ENCODE measurements around the gene OMA1. TPM values are rescaled to one million over a fixed set of nuclear protein-coding genes. Genes with fewer than 3 reads are reported as not detected.

OMA1 gene
- total and polyA plus RNA-seq, 10 of the 15 experiments (the other 5 are each of a cell fraction or from before 2014, with no cell fraction given) = 23.6 to 67.1 (median 47.1) TPM

DNA sequence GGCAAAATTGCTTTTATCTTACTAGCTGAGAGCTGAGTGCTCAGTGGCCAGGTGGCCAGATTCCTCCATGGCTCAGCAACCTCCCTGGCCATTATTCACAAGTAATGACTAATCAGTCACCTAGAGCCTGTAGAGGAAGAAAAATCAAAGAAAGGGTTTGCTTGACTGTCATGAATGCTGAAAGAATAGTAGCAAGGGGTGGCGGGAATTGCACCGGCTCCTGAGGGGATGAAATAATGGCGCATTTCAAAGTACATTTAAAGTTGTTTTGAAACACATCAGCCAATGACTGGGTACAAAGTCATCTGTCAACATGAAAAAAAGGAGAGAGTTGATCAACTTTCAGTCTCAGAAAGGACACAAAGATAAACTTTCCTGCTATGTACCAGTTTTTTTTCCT is 99.5 kb downstream of the OMA1 start (continued):
- no peak for TF ChIP-seq BCLAF1 (IDR thresholded peaks at IDR 0.05)
- TF ChIP-seq HCFC1 (IDR thresholded peaks at IDR 0.05; ENCODE audit: low read length) = no peak
- TF ChIP-seq HDAC2 (IDR thresholded peaks at IDR 0.05) = no peak
- no peak for TF ChIP-seq NFYA (IDR thresholded peaks at IDR 0.05; ENCODE audit: borderline replicate concordance, low read depth, low read length)
- TF ChIP-seq RFX5 (IDR thresholded peaks at IDR 0.05; ENCODE audit: low read depth, low read length) = no peak
- TF ChIP-seq RB1 (IDR thresholded peaks at IDR 0.05; ENCODE audit: borderline replicate concordance) = no peak
- TF ChIP-seq EED (IDR thresholded peaks at IDR 0.05; ENCODE audit: low read depth) = no peak

GRCh38 chr1:58446368-58446767 is 100.2 kb downstream of the OMA1 start:
- Histone ChIP-seq H3K4me2 (ENCODE audit: control insufficient read depth, insufficient read depth) (no peak overlapping the region), H3K4me3 (no peak overlapping the region), H3K4me1 (ENCODE audit: control insufficient read depth, insufficient read depth, low read length) (no peaks in the 10 kb centered on the region), H3K27me3 (replicated peaks in 1 of 2; ENCODE audit: control insufficient read depth in 2 of 2, insufficient read depth in 2 of 2, low read length in 1 of 2) (no peaks in the 10 kb centered on the region), H3K27ac (ENCODE audit: control insufficient read depth, insufficient read depth) (no peak overlapping the region), H3K9me3 (replicated peaks; ENCODE audit: control insufficient read depth, insufficient read depth, low read length) (no peaks in the 10 kb centered on the region), H3K9ac (ENCODE audit: control insufficient read depth, insufficient read depth, low read length) (no peak overlapping the region), H4K20me1 (ENCODE audit: control insufficient read depth, insufficient read depth) (no peaks in the 10 kb centered on the region), H3K79me2 (ENCODE audit: control insufficient read depth, insufficient read depth, low read length) (no peaks in the 10 kb centered on the region), H2AFZ (ENCODE audit: control insufficient read depth, low read depth, low read length) (no peak overlapping the region), H3K36me3 (ENCODE audit: control insufficient read depth in 2 of 2, insufficient read depth in 2 of 2, low read length in 1 of 2) (no peaks in the 10 kb centered on the region)
- no peak for FAIRE-seq
- in situ Hi-C loops (cut with MboI) (no loop called here), intact Hi-C loops (cut with micrococcal nuclease; ENCODE audit: unreplicated experiment) (no loop called here)
- no peak for ATAC-seq
- ChIA-PET RAD21 (ENCODE audit: unreplicated experiment) (no interaction called here), CTCF (interaction anchor here (0.6 kb wide), 1 partner anchor 1502 kb away, joined by 3 read pairs; no protein-coding TSS in a partner anchor), SMC1A (ENCODE audit: uncharacterized antibody, unreplicated experiment) (no interaction called here), POLR2A (no interaction called here)
- TF ChIP-seq TARDBP (IDR thresholded peaks at IDR 0.05; ENCODE audit: borderline replicate concordance) (no peak), RBBP5 (conservative IDR thresholded peaks at IDR 0.05) (no peak), TCF12 (IDR thresholded peaks at IDR 0.05; ENCODE audit: low read depth, low read length) (no peak), KDM1A (IDR thresholded peaks at IDR 0.05; ENCODE audit: borderline replicate concordance) (no peak), STAT1 (conservative IDR thresholded peaks at IDR 0.05) (no peak)
- TF ChIP-seq, protein P1, sequence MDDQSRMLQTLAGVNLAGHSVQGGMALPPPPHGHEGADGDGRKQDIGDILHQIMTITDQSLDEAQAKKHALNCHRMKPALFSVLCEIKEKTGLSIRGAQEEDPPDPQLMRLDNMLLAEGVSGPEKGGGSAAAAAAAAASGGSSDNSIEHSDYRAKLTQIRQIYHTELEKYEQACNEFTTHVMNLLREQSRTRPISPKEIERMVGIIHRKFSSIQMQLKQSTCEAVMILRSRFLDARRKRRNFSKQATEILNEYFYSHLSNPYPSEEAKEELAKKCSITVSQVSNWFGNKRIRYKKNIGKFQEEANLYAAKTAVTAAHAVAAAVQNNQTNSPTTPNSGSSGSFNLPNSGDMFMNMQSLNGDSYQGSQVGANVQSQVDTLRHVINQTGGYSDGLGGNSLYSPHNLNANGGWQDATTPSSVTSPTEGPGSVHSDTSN (IDR thresholded peaks at IDR 0.05; ENCODE audit: insufficient replicate concordance, low read depth, low read length) = no peak
- DNase-seq (ENCODE audit: low read depth, low spot score) = no peak
- BruUV-seq (replicated peaks) = no TSS peak

All from GM12878 (cell line).